ENCODE data around the gene ACAD8. TPM values are rescaled to one million over a fixed set of nuclear protein-coding genes. Genes with fewer than 3 reads are reported as not detected.
"Not testable (repeated sequence)": the region's sequence is repeated elsewhere in the genome, so short reads cannot be mapped to it uniquely, and the experiment has no call there.

ACAD8 gene
- total RNA-seq, 2 donors from 2014 or later = 12.9 to 16.9 TPM

GRCh38 chr11:134236834-134237556 is 16.4 kb upstream of the ACAD8 start:
- intact Hi-C loops (cut with DNase I) = no loop called here
- DNase-seq (ENCODE audit: low spot score) = no peak

- intact Hi-C loops (cut with DNase I) = no loop called here
- DNase-seq (ENCODE audit: low spot score) = peak; percentile 57
Measured at GRCh38 chr11:134237557-134237922, 15.8 kb upstream of the ACAD8 start.

GRCh38 chr11:134238956-134239355 is 14.4 kb upstream of the ACAD8 start:
- intact Hi-C loops (cut with DNase I) = no loop called here
- DNase-seq (ENCODE audit: low spot score) = no peak

DNA sequence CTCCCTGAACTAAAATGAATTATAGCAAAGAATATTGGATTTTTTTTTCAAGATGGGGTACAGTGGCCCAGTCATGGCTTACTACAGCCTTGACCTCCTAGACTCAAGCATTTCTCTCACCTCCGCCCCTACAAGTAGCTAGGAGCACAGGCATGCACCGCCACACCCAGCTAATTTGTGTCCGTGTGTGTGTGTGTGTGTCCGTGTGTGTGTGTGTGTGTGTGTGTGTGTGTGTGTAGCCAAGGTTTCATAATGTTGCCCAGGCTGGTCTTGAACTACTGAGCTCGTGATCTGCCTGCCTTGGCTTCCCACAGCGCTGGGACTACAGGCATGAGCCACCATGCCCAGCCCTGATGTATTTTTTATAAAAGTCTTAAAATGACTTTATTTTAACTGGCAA is 12.8 kb upstream of the ACAD8 start:
- intact Hi-C loops (cut with DNase I) = no loop called here

DNA sequence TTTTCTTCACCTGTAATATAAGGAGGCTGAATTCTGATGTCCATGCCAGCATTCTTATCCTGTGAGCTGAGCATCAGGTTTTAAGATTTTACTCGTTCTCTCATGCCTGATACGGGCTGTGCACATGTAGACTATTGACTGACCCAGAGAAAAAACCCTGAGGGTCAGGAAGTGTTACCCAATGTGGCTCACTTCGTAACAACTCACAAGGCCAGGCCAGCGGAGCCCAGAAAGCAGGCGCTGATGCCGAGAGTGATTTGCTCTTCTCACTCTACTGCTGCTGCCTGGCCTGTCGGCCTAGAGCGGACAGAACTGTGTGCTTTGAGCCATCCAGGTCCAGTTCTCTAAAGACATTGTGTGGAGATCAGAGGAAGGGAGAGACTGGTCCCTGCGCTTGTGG is 11.0 kb upstream of the ACAD8 start:
- intact Hi-C loops (cut with DNase I) = no loop called here

More for the DNA sequence above, 12.8 kb upstream of the ACAD8 start:
- DNase-seq (ENCODE audit: low spot score) = no peak

GRCh38 chr11:134243913-134244312 is 9.5 kb upstream of the ACAD8 start:
- DNase-seq (ENCODE audit: low spot score) = no peak
- intact Hi-C loops (cut with DNase I) = no loop called here

More for the DNA sequence above, 11.0 kb upstream of the ACAD8 start:
- DNase-seq (ENCODE audit: low spot score) = no peak

GRCh38 chr11:134244593-134244992 is 8.8 kb upstream of the ACAD8 start:
- DNase-seq (ENCODE audit: low spot score) = no peak
- intact Hi-C loops (cut with DNase I) = no loop called here

DNA sequence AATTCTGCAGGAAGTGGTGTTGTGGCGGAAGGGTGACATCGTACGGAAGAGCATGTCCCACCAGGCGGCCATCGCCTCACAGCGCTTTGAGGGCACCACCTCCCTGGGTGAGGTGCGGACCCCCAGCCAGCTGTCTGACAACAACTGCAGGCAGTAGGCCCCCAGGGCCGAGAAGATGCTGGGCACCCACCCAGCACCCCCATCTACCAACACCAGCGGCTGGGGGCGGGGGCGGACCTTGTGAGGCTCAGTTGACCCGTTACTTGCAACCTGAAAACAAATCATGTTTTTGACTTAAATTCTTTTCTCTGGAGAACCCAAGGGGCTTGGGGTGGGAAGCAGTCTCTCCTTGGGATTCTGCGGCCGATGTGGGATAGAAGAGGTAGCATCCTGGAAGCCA is 7.9 kb upstream of the ACAD8 start:
- intact Hi-C loops (cut with DNase I) = no loop called here
- DNase-seq (ENCODE audit: low spot score) = no peak

GRCh38 chr11:134246100-134246499 is 7.3 kb upstream of the ACAD8 start:
- intact Hi-C loops (cut with DNase I) = no loop called here
- no peak for DNase-seq (ENCODE audit: low spot score)

GRCh38 chr11:134246678-134247077 is 6.7 kb upstream of the ACAD8 start:
- intact Hi-C loops (cut with DNase I) = no loop called here
- DNase-seq (ENCODE audit: low spot score) = no peak

DNA sequence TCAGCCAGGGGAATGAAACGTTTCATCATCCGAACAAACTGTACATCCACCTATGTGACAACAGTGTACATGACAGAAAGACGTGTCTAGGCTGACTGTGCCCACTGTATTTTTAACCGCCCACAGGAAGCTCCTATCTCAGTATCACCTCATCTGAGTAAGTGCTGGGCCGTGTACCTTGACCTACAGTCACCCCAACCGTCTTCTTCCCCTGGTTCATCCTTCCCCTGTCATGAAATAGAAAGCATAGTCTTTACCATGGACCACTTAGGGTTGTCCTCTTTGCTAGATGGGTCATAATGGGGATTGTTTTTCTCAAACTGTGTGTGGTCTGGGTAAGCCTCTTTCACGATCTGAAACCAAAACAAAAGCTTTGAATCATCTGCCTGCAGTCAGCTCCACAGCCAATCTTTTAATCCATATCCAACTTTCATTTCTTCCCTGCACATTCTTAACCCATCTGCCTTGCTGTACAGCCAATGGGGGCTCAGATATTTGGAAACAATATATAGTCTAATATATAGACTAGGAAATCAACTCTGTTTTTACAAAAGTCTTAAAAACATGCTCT is 4.4 kb upstream of the ACAD8 start:
- DNase-seq (ENCODE audit: low spot score) = no peak
- intact Hi-C loops (cut with DNase I) = no loop called here

DNA sequence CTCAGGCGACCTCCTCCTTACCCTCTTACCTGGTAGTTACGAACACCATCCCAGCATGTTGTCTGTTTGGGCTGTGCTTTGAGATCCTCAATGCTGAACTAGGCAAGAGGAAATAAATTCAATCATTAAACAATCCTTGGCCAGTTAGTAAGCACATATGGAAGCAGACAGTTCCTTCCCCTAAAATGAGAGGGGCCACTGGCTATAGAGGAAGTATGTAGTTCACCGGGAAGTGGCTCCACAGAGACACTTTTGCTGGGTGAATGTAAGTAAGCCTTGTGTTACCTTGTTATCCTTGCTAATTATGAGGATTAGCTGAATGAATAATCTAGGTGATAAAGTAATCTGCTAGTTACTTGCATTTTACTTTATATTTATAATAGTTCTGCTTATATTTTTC is 3.1 kb upstream of the ACAD8 start:
- intact Hi-C loops (cut with DNase I) = no loop called here

DNA sequence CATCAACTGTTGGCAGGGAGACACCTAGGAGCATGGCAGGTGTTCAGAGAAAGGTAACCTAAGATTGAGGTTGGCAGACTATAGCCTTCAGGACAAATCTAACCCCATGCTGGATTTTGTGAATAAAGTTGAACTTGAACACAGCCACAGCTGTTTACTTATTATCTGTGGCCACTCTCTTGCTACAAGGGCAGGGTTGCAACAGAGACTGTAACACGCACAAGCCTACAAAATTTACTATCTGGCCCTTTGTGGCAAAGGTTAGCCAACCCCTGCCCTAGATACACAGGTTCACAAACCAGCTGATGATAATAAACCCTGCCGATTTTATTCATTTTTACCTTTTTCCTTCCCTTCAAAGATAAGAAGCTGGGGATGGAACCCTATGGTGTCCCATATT is 2.7 kb upstream of the ACAD8 start:
- intact Hi-C loops (cut with DNase I) = no loop called here
- DNase-seq (ENCODE audit: low spot score) = no peak

More for the DNA sequence above, 3.1 kb upstream of the ACAD8 start:
- no peak for DNase-seq (ENCODE audit: low spot score)

DNA sequence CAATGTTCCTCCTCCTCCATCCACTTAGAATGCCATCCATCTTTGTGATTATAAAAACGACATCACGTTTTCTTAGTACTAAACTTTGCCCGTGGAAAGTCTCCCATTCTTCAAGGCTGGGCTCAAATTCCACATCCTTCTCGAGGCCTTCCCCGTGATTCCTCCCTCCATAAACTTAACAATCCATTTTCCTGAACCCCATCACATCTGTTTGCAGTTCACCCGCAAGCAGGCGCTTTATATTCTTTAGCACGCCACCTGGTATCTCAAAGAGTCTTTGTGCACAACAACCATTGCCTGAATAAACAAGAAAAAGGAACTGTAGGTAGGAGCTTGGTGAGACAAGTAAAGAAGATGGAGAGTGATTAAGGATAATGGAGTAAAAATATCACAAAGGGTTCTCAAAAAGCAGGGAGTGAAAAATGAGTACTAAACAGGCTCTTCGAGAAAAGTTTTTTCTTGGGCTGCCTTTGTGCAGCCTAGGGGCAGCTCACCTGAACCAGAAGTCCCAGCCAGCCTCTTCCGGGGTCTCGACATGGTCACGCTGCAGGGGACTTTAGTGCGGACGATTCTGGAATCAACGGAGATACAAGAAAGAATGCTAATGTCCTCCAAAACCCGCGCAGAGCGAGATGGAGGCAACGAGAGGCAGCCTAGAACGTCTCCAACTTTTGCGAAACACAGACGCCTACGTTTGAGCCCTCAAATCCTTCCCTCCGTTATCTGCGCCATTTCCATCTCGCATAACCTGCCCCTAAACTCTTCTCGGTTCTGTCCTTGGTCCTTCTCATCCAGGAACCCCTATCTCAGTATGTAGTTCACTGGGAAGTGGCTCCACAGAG is 801 bp upstream of the ACAD8 start:
- intact Hi-C loops (cut with DNase I) = no loop called here
- no peak for DNase-seq (ENCODE audit: low spot score)

DNA sequence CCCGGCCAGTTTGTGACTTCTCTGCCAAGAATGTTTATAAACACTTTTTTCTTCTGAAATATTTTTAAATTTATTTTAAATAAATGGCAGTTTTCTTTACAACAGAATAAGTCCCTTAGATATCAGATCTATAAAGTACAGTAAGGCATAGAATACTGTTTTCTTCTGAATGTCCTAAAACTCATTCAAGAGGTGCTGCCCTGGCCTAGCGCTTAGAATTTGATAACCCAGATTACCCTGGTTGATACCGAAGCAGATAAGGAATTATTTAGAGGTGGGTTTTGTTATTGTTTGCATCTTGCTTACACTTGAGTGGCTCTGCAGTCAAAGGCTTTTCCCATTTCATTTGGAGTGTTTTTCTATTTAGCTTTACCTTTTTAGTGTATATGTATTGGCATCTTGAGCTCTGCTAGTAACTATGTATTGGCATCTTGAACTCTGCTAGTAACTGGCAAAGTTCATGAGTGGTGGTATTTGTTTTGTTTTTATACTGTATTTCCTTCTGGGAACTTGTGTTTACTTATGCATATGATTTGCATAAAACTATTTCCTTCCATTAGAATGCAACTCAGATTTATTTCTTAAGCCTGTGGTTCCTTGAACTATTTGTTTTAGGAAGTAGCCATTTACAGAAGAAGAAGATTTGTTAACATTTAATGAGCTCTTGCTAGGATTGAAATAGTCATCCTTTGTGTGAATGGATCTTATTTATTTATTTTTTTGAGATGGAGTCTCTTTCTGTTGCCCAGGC is 1.2 kb downstream of the ACAD8 start:
- intact Hi-C loops (cut with DNase I) = no loop called here
- DNase-seq (ENCODE audit: low spot score) = no peak

- intact Hi-C loops (cut with DNase I); DNase-seq (ENCODE audit: low spot score): not testable (repeated sequence)
Measured at GRCh38 chr11:134255184-134255561, 1.8 kb downstream of the ACAD8 start.

- DNase-seq (ENCODE audit: low spot score) = no peak
- intact Hi-C loops (cut with DNase I) = no loop called here
Measured at GRCh38 chr11:134257101-134257500, 3.7 kb downstream of the ACAD8 start.

DNA sequence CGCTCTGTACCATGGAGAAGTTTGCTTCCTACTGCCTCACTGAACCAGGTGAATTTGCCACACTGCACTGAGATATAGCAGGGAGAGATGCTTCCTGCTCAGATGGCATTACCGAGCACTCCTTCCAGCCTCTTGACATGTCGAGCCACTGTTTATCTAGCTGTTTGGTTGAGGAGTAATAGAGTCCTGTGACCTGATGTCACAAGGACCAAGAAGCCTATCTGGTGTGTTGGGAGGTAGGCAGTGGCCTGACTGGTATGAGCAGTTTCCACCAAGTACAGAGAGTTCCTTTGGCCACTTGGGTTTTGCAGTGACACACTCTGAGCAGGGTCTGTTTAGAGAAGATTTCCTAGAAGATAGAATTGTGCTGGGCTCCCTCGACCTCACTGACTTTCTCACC is 5.2 kb downstream of the ACAD8 start:
- no peak for DNase-seq (ENCODE audit: low spot score)
- intact Hi-C loops (cut with DNase I) = no loop called here

DNA sequence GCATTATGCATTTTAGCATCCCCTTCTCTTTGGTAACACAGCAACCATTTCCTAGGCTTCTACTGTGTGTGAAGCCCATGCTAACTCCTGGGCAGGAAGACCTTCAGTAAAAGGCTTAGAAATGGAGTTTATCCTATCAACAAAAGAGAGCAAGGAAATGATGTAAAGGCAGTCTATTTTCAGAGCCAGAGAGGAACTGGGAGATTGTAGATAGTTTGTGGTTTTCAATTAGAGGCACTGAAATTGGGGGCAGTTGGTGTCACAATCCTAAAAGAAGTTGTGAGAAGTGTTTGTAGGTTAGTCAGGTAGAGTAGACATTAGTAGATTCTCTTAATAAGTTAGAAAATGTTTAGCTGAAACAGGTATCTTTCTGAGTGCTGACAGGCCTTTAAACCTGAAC is 7.1 kb downstream of the ACAD8 start:
- intact Hi-C loops (cut with DNase I) = no loop called here
- DNase-seq (ENCODE audit: low spot score) = no peak

GRCh38 chr11:134260983-134261382 is 7.6 kb downstream of the ACAD8 start:
- no peak for DNase-seq (ENCODE audit: low spot score)
- intact Hi-C loops (cut with DNase I) = no loop called here
